B cell (primary cell): ENCODE measurements around the gene RETREG2. TPM values are rescaled to one million over a fixed set of nuclear protein-coding genes. Genes with fewer than 3 reads are reported as not detected.

Experiments used
- ATAC-seq: fragments of 200-7000 bp; cut with Tn5 transposase; one replicate; pipeline ENCODE4 v1.10.0; 2021; ENCODE audit warnings: low read depth, mild to moderate bottlenecking, moderate number of reproducible peaks, moderate library complexity
- CTCF ChIA-PET: fragments of 350-600 bp; sonication (Branson Sonifier 250); formaldehyde crosslinking; loops from one replicate; lab custom pipeline; 2021; ENCODE audit warnings: antibody characterized with exemption, inconsistent platforms; lab: Charles Lee
- POLR2A ChIA-PET: fragments of 350-600 bp; sonication (Branson Sonifier 250); formaldehyde crosslinking; loops from one replicate; lab custom pipeline; 2021; ENCODE audit warnings: antibody characterized with exemption; lab: Charles Lee
- DNase-seq: peaks from one replicate; pipeline ENCODE4 v3.0.0; 2013
- H2AFZ ChIP-seq: 2 replicates; pipeline ENCODE4 v1.6.1; 2012; ENCODE audit warnings: mild to moderate bottlenecking, low read depth, low read length; ENCODE audit not compliant: insufficient read depth, poor library complexity, severe bottlenecking
- H3K27ac ChIP-seq, 2 donors: 1 replicate in 1 of 2; 2 replicates in 1 of 2; pipeline ENCODE4 v1.5.1; 2012 to 2013; ENCODE audit warnings: low read length in 2 of 2, mild to moderate bottlenecking in 2 of 2, moderate library complexity in 1 of 2
- H3K27me3 ChIP-seq, 4 experiments: fragments of 200-600 bp in 1 of 4; sonication (generic) in 1 of 4; replicated peaks in 1 of 4; 1 replicate in 2 of 4; 2 replicates in 2 of 4; pipeline versions ENCODE4 v1.6.1 to v1.7.0; 2013 to 2016; ENCODE audit warnings: low read length in 3 of 4, mild to moderate bottlenecking in 2 of 4, mixed read lengths in 1 of 4, moderate library complexity in 1 of 4; ENCODE audit not compliant: insufficient read depth in 4 of 4, control insufficient read depth in 3 of 4; ENCODE audit errors: control extremely low read depth in 1 of 4
- H3K36me3 ChIP-seq, 2 experiments: replicated peaks in 1 of 2; 1 replicate in 1 of 2; 2 replicates in 1 of 2; pipeline versions ENCODE4 v1.6.1 to v1.7.1; 2013; ENCODE audit warnings: low read length in 1 of 2; ENCODE audit not compliant: insufficient read depth in 2 of 2, control insufficient read depth in 1 of 2; ENCODE audit errors: control extremely low read depth in 1 of 2, extremely low read depth in 1 of 2
- H3K4me1 ChIP-seq, 2 donors: fragments of 200-600 bp in 1 of 2; sonication (generic) in 1 of 2; 1 replicate in 1 of 2; 2 replicates in 1 of 2; pipeline versions ENCODE4 v1.5.1 to v1.6.1; 2013 to 2017; ENCODE audit warnings: low read length in 2 of 2; ENCODE audit not compliant: control insufficient read depth in 2 of 2, insufficient read depth in 2 of 2
- H3K4me2 ChIP-seq: replicated peaks from 2 replicates; pipeline ENCODE3; 2012; ENCODE audit warnings: mild to moderate bottlenecking, low read depth, low read length; ENCODE audit not compliant: poor library complexity, severe bottlenecking
- H3K4me3 ChIP-seq, 5 experiments: fragments of 200-600 bp in 1 of 5; sonication (generic) in 1 of 5; 1 replicate in 3 of 5; 2 replicates in 2 of 5; pipeline versions ENCODE4 v1.5.1 to v1.7.0; 2011 to 2016; ENCODE audit warnings: low read length in 4 of 5, mild to moderate bottlenecking in 4 of 5, low read depth in 2 of 5, control low read depth in 1 of 5, moderate library complexity in 1 of 5; ENCODE audit not compliant: insufficient read depth in 1 of 5; ENCODE audit errors: control extremely low read depth in 1 of 5, extremely low read depth in 1 of 5
- H3K79me2 ChIP-seq: fragments of 200-600 bp; sonication (generic); one replicate; pipeline ENCODE4 v1.6.0; 2016; ENCODE audit warnings: low read length; ENCODE audit not compliant: control insufficient read depth, insufficient read depth
- H3K9ac ChIP-seq: fragments of 200-600 bp; sonication (generic); 2 replicates; pipeline ENCODE4 v1.6.1; 2017; ENCODE audit warnings: mild to moderate bottlenecking, low read length, moderate library complexity
- H3K9me3 ChIP-seq, 3 donors: one replicate each; pipeline versions ENCODE4 v1.6.1 to v1.7.1; 2013; ENCODE audit warnings: low read length in 2 of 3; ENCODE audit not compliant: control insufficient read depth in 2 of 3, insufficient read depth in 1 of 3; ENCODE audit errors: control extremely low read depth in 1 of 3
- H4K20me1 ChIP-seq: 2 replicates; pipeline ENCODE4 v1.6.0; 2012; ENCODE audit warnings: mild to moderate bottlenecking, low read length; ENCODE audit not compliant: insufficient read depth, control insufficient read depth, poor library complexity, severe bottlenecking
- H3K27ac Mint-ChIP-seq: one replicate; pipeline ENCODE4 v1.8.0; 2021; ENCODE audit warnings: mixed read lengths
- H3K27me3 Mint-ChIP-seq: one replicate; pipeline ENCODE4 v1.8.0; 2021; ENCODE audit warnings: mixed read lengths
- H3K4me1 Mint-ChIP-seq: one replicate; pipeline ENCODE4 v1.8.0; 2021; ENCODE audit warnings: mixed read lengths
- H3K4me3 Mint-ChIP-seq: one replicate; pipeline ENCODE4 v1.8.0; 2021; ENCODE audit warnings: mixed read lengths
- H3K9me3 Mint-ChIP-seq: one replicate; pipeline ENCODE4 v1.8.0; 2022; ENCODE audit warnings: mixed read lengths; ENCODE audit not compliant: insufficient read depth
- EZH2 ChIP-seq: IDR thresholded peaks from 2 replicates; pipeline ENCODE4 v1.6.1; 2012; ENCODE audit warnings: borderline replicate concordance, low read depth, mild to moderate bottlenecking, moderate library complexity, low read length; ENCODE audit not compliant: insufficient read depth, poor library complexity, severe bottlenecking
- WGBS: methylation state at CpG from one replicate; pipeline ENCODE4 v1.1.5; 2013; ENCODE audit warnings: missing lambda C conversion rate; ENCODE audit not compliant: insufficient coverage; 5-methylcytosine and 5-hydroxymethylcytosine counted together
- intact Hi-C: fragments of 100-400 bp; cut with micrococcal nuclease; formaldehyde crosslinking; loops from one replicate; pipeline ENCODE4 v1.10.0; 2022
- polyA plus RNA-seq: library from polyadenylated mRNA; depleted of rRNA; stranded (reverse); fragments of >200 nt; gene quantifications from 2 replicates; pipeline ENCODE4 v1.2.3, GENCODE V29; 2012
- total RNA-seq, 2 donors: library from RNA; stranded (reverse); fragments of 120-200 nt in 1 of 2; gene quantifications; 1 replicate in 1 of 2; 2 replicates in 1 of 2; pipeline versions ENCODE4 v1.2.3 to v1.2.4, GENCODE V29; 2013 to 2022
- TF ChIP-seq, protein P1 (sequence below): fragments of 200-600 bp; IDR thresholded peaks from one replicate; pipeline ENCODE4 v1.8.0; 2022; ENCODE audit warnings: antibody characterized with exemption, mild to moderate bottlenecking

Gene RETREG2
- total and polyA plus RNA-seq, 2 donors (not counting 1 experiment from before 2014, with no cell fraction given), result 46.7 to 102 TPM

DNA sequence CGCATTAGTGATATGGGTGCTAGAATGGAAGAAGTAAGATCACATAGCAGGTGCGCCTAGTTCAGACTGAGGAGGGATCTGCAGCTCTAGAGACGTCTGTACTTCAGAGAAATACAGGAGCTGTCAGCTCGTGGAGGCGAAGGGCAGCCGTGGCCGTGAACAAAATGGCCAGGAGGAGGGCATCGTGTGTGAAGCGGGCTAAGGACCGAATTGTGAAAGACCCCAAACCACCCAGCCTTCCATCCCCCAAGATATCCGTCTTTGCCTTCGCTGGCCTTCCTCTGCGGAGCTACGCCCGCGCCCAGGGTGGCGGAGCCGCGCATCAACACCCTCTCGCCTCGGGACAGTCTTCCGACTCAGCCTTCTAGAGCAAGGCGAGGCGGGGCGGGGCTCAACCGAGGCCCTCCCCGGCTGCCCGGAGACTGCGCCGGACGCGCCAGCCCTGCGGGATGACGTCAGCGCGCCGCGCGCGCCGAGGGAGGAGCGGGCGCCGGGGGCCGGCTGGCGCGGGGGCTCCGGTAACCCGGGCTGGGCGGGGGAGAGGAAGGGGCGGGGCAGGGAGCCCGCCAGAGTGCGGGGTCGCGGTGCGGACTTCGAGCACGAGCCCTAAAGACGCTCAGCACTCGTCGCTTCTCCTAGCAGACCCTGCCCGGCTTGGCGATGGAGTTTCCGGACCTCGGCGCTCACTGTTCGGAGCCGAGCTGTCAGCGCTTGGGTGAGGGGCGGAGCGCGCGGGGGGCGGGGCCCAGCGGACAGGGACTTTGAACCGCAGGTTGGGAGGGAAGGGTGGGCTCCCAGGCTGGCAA is 28.5 kb downstream of the RETREG2 start, which contains the start of gene ZFAND2B:
ZFAND2B (plus strand) TSS at position 455 of the 806 bp plus-strand sequence; CDS start at position 661, 206 bp downstream.
- no peaks in the 10 kb centered on the region for H3K9me3 ChIP-seq
- peaks cover 16 to 23% of the 10 kb centered on the region in 2 donors for H3K4me1 ChIP-seq
- POLR2A ChIA-PET, result interaction anchor here (0.6 to 3.0 kb wide), 18 partner anchors 9 to 182 kb away, joined by 3 to 46 read pairs (median 6); partner anchors contain the start of genes ANKZF1, ATG9A, CNPPD1 and DNAJB2
- H3K4me3 ChIP-seq, result peak within 1 kb of the TSS; percentile 53 to 82 (median 76)
- peaks cover 6% of the 10 kb centered on the region for H3K79me2 ChIP-seq
- H4K20me1 ChIP-seq, result peaks cover 14% of the 10 kb centered on the region
- Mint-ChIP-seq H3K27me3 (no peaks in the 10 kb centered on the region), H3K4me3 (peak within 1 kb of the TSS; percentile 96), H3K27ac (peak within 1 kb of the TSS; percentile 98), H3K9me3 (no peaks in the 10 kb centered on the region), H3K4me1 (peaks cover 28% of the 10 kb centered on the region)
- TF ChIP-seq, protein P1, sequence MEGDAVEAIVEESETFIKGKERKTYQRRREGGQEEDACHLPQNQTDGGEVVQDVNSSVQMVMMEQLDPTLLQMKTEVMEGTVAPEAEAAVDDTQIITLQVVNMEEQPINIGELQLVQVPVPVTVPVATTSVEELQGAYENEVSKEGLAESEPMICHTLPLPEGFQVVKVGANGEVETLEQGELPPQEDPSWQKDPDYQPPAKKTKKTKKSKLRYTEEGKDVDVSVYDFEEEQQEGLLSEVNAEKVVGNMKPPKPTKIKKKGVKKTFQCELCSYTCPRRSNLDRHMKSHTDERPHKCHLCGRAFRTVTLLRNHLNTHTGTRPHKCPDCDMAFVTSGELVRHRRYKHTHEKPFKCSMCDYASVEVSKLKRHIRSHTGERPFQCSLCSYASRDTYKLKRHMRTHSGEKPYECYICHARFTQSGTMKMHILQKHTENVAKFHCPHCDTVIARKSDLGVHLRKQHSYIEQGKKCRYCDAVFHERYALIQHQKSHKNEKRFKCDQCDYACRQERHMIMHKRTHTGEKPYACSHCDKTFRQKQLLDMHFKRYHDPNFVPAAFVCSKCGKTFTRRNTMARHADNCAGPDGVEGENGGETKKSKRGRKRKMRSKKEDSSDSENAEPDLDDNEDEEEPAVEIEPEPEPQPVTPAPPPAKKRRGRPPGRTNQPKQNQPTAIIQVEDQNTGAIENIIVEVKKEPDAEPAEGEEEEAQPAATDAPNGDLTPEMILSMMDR, result no peak
- TF ChIP-seq EZH2, result no peak
- CTCF ChIA-PET, result interaction anchor here (0.9 to 5.7 kb wide), 15 partner anchors 12 to 309 kb away, joined by 3 to 63 read pairs (median 5); partner anchors contain the start of genes ABCB6, ANKZF1, ATG9A and CNPPD1
- peaks cover 7 to 24% of the 10 kb centered on the region in 2 experiments for H3K36me3 ChIP-seq
- H2AFZ ChIP-seq, result peak within 1 kb of the TSS; percentile 79
- DNase-seq (peak; percentile 97), ATAC-seq (peak; percentile 91)
- H3K9ac ChIP-seq, result peak within 1 kb of the TSS; percentile 71
- intact Hi-C loops, result loop anchor here (1.0 to 2.0 kb wide), 8 partner anchors 13 to 88 kb away; partner anchors contain the start of genes ANKZF1, ATG9A, DNAJB2 and GLB1L
- peak within 1 kb of the TSS; percentile 80 for H3K4me2 ChIP-seq
- H3K27me3 ChIP-seq, result no peaks in the 10 kb centered on the region
- under 1% methylated on average over 69 of the region's 76 CpGs for WGBS
- peak within 1 kb of the TSS; percentile 84 to 94 for H3K27ac ChIP-seq
